PC-3 (cell line): Measurements from ENCODE around the gene C16orf78.

Source experiments
- EZH2phosphoT487 ChIP-seq: fragments of 300-600 bp; sonication (generic); IDR thresholded peaks from 2 replicates; pipeline ENCODE4 v1.6.1; 2018; ENCODE audit warnings: mild to moderate bottlenecking, antibody characterized with exemption, low read length, borderline replicate concordance
- TF ChIP-seq, protein P1 (sequence below): fragments of 300-600 bp; sonication (generic); conservative IDR thresholded peaks from 2 replicates; pipeline ENCODE4 v1.5.1; 2017; ENCODE audit warnings: antibody characterized with exemption, low read depth, mild to moderate bottlenecking, low read length

DNA sequence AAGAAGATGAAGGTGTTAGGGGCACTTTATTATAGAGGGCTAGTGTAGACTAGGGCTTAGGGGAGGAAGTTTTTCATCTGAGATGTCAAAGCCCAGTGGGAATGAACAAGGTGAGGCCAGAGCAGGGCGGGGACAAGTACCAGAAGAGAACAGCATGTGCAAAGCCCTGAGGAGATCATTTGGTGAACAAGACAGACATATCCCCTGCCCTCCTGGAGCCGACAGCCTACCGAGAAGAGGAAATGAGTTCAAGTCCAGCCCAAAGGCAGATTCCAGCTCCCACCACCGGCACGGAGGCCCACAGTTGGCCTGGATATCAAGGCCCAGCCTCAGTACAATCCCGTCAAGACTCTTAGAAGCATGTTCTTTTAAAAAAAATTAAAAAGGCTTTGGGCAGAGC is 61.1 kb downstream of the C16orf78 start:
- TF ChIP-seq, protein P1, sequence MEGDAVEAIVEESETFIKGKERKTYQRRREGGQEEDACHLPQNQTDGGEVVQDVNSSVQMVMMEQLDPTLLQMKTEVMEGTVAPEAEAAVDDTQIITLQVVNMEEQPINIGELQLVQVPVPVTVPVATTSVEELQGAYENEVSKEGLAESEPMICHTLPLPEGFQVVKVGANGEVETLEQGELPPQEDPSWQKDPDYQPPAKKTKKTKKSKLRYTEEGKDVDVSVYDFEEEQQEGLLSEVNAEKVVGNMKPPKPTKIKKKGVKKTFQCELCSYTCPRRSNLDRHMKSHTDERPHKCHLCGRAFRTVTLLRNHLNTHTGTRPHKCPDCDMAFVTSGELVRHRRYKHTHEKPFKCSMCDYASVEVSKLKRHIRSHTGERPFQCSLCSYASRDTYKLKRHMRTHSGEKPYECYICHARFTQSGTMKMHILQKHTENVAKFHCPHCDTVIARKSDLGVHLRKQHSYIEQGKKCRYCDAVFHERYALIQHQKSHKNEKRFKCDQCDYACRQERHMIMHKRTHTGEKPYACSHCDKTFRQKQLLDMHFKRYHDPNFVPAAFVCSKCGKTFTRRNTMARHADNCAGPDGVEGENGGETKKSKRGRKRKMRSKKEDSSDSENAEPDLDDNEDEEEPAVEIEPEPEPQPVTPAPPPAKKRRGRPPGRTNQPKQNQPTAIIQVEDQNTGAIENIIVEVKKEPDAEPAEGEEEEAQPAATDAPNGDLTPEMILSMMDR, result no peak
- TF ChIP-seq EZH2phosphoT487, result no peak
